Stimulated activated CD8-positive, alpha-beta memory T cell treated with anti-CD3 and anti-CD28 coated beads, Interleukin-2, amount 100 ng/mL, for 48 hours (primary cell): ENCODE measurements around the gene ZSWIM6.

Source experiments
- DNase-seq, 2 donors: peaks; one replicate each; pipeline ENCODE4 v3.0.0-alpha.2; 2020; ENCODE audit warnings: low read depth in 2 of 2

ZSWIM6 gene

DNA sequence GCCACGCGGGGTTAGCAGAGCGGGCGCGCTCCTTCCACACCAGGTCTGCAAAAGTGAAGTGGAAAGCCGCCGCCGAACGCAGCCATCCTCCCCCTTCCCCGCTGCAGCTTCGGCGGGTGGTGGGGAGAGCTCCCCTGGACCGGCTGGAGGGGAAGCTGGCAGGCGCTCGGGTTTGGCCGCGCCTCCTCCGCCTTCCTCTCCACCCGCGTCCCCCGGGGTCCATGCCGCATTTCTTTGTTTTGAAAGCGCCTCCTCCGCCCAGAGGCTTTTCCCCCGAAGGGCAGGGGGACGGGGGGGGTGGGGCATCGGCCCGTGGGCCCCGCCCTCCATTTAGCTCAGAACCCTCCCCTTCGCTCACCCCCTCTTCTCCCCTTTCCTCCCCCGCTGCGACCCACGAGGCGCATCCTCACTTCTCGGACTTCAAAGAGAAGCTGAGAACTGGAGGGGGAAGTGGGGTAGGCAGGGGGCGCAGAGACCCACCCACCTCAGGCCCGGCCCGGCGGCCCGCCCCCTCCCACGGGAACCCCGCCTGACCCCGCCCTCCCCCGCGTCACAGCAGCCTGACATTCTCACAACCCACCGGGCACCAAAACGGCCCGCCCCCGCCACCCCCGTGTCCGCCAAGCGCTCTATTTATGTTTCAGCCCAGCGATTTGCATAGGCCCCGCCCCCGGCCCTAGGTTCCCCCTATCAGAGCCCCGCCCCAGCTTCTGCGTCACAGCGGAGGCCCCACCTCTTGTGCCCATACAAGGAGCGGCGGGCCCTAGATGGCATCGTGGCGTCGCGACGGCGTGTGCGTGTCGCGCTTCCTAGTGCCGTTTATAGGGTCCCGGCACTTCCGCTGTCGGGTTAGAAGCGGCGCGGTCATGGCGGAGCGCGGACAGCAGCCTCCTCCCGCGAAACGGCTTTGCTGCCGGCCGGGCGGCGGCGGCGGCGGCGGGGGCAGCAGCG, at the start of gene ZSWIM6:
Gene ZSWIM6, plus strand, starts transcription at position 852 of the 951 bp plus-strand sequence. Its CDS starts 15 bp downstream, at position 867.
- peak; percentile 93 to 97 for DNase-seq

DNA sequence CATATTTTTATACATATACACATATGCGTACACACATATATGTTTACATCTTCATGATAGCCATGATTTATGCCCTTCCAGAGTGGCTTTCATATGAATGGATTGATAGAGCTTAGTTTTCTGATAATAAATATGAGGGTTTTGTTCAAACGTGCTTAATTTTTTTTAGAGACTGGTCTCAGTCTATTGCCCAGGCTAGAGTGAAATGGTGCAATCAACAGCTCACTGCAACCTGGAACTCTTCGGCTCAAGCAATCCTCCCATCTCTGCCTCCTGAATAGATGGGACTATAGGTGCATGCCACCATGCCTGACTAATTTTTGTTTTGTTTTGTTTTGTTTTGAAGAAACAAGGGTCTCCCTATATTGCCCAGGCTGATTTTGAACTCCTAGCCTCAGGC, 48.6 kb upstream of the ZSWIM6 start:
- DNase-seq = no peak

DNA sequence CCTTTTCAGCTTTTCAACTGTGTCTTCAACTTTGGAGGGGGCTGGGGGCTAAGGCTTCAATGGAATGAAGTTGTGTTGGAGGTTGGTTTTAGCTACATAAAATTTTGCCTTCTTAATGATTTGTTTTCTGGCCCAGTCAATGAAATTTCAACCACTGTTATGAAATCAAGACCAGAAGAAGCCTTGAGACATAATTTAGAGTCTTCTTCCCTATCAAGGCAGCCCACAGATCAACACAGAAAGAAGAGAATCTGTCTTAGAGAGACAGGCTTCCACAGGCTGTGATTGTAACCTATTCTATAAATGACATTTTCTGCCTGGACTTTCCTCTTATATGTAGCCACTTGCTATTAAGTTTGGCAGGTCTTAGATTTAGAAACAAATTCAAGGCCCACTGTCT, 46.5 kb upstream of the ZSWIM6 start:
- DNase-seq = no peak

DNA sequence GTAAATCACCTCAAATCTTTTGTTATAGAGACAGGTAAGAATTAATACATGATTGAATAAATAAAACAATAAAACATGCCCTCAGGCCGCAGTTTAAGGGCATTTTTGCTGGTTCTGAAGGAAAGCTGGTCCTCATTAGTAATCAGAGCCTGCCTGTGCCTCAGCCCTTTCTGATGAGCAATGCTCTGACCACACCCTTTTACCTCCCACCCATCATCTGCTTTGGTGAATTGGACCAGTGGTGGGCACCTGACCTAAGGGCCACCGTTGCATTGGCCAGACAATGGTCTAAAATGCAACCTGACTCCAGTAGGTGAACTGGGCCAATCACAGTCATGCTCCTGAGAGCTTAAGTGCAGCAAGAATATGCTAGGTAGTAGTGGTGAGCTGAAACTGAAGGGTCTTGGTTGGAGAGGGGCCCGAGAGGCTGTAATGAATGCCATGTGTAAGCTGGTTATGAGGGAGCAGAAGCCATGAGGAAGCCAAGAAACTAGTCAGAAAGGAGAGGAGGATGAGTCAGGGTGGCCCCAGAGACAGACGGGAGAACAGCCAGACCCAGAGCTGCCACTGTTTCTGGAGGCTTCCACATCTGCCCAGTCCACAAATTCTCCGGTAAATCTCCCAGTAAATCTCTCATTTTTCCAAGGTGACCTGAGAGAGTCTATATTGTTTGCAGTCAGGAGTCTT, 45.5 kb upstream of the ZSWIM6 start:
- no peak for DNase-seq

DNA sequence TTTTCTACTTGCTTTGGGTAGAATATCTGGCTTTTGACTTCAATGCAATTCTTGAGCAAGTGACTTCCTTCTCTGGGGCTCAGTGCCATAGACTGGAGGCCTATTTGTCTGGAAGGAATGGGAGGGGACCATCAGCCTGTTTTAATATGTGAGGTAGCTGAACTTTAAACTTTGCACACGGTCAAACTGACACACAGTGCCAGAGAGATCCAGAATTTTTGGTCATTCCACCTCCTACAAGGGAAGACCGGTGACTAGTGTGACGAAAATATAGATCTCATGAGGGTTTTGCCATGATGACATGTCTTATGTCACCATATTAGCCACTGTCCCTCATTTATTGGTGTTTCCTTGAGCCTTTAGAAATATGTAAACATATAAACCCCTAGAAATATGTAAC, 44.6 kb upstream of the ZSWIM6 start:
- no peak for DNase-seq

DNA sequence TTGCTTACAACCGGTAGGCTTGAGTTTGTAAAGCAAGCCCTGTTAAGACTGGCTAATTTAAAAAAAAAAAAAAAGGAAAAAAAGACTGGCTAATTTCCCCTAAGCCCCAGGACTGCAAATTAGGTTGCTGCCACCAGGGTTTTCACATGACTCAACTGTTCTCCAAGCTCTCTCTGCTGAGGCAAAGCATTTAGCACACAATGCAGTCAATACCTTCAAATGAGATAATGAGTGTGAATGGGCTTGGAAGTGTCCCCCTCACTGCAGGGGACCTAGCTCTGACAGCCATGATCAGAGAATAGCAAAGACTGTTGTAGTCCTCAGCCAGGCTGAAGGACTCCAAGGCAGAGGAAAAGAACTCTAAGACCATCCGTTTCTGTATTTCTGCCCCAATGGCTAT, 42.8 kb upstream of the ZSWIM6 start:
- DNase-seq = no peak

DNA sequence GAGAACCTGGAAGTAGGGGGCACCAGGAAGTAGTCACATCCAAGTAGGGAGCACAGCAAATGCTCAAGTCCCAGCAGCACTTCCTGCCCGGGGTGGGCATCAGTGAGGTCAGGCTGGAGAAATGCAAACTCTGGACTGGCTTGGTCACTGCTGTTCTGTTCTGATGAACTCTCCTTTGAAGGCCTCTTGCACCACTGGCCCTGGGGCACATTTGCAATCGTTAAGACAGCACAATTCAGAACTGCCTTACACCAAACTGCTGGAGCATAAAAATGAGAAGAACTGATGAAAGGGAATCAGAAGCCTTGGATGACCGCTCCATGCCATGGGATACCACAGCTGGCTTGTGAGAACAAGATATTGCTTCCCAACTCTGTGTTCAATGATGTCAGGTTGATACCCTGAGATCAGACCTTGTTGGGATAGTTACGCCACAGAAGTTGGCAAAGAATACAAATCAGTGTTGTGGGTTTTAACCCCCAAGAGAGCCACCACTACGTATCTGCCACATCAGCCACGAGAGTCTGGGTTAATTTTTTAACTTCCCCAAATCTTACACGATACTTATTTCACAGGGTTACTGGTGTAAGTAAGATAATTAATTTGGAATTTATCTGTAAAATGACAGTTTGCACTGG, 42.3 kb upstream of the ZSWIM6 start:
- DNase-seq = no peak

DNA sequence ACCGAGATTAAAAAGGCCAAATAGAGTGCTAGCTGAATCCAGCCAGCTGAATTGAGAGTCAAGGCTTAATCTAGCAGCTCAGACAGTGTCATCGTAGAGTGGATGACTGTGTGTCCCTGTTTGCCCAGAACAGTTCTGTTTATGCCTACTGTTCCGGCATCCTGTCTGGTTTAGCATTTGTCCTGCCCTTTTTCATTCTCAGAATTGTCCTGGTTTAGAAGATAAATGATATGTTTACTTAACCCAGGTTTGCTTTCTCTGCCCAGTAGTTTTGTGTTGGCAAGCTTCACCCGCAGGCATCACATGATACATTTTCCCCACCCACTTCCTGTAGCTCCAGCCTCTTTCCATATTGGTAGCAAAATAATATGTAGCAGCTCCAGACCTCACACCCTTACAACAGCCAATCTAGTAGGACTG, 41.3 kb upstream of the ZSWIM6 start:
- DNase-seq = no peak

DNA sequence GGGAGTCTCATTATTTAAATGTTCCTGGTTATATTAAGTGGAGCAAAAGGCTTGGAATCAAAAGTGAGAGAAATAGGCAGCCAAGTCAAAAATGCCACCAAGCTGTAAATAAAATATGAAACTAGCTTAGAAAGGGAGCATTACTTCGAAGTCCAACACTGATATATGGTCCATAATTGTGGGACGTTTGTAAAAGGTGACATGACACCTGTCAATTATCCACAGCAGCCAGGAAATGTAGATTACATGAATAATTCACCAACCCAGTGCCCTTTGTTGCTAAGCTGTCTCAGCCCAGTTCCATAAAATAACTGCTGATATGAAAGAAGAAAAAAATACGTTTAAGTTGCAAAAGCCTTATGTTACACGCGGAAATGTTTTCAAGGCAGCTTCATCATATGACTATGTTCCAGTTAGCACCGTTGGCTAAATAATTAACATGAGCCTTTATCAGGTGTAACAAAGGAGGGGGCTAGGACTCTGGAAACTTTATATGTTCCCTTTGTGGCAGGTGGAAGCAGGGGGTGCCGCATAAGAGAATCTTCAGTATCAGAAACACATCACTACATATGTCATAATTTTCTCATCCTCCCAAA, 39.9 kb upstream of the ZSWIM6 start:
- no peak for DNase-seq

DNA sequence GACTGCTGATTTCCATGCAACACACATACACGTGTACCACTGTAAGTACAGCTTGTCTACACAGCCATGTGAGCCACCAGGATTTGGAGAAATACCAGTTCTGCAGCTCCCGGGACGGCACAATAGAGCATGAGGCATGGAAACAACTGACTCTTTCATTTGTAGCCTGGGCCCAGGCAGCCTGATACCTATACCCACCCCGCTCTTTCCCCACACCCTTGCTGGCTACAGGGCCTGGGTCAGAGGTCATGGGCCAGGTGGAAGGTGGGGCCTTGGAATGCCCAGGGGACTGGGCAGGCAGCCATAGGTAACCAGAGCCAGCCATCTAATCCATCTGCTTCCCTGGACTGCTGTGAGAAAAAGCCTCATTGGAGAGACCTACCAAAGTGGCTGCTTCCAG, 39.0 kb upstream of the ZSWIM6 start:
- DNase-seq = no peak

DNA sequence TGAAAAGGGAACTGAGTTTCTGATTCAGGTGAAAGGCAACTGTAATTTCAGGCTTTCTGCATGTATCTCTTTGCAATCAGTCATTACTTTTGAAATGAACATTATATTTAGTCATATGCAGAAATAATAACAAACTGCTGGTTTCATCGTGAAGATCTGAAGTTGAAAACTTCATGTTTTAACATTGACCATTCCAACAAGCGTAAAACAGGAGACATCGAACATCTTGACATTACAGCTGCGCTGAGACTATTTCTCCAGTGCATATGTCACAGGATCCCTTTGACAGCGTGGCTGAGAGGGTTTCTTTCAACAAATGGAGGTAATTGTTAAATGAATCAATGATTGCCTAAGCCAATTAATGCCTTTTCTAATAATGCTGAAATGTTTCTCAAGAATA, 38.2 kb upstream of the ZSWIM6 start:
- DNase-seq = no peak

DNA sequence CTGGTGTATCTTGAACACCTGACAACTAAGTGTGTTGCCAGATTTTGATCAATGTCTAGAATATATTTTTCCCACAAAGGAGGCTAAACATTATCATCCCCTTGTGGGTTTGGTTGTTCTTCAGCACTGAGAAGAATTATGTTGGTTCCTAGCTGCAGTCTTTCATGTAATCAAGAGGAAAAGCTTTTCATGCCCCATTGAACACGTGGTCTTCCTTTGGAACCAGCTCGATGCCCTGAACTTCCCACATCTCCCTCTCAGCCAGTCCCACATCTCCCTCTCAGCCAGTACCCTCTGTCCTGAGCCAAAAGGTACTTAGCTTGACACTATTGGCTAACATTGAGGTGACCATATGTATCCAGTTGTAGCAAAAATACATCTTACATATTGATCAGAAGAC, 36.7 kb upstream of the ZSWIM6 start:
- no peak for DNase-seq

DNA sequence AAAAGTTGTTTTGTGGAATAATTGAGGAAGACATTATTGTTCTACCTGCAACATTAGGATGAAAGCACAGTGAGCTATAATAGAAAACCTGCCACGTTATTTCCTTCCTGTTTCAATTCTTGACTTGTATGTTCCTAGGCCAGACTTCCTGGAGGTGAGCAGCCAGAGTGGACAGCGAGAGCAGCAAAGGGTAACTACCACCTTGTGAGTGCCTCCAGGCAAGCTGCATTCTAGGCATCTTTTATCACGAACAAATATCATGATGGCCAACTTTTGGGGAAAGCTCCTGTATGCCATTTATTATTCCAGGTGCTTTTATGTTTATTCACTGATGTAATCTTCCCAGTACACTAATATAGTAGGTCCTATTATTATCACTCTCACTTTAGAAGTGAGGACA, 34.0 kb upstream of the ZSWIM6 start:
- no peak for DNase-seq

DNA sequence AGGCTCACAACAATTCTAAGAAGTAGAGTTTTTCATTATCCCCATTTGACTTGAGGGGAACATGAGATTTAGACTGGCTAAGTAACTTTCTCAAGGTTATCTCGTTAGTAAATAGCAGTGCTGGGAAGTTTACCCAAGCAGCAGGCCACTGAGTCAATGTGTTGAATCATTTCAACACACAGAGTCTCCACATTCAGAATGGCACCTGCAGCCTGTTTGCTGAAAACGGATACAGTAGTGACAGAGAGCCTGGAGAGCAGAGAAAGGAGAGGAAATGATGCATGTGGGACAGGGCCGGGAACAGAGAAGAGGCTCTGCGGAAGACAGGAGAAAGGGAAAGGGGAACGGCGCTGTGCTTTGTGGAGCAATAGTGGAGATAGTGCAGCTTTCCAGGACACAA, 33.5 kb upstream of the ZSWIM6 start:
- no peak for DNase-seq

DNA sequence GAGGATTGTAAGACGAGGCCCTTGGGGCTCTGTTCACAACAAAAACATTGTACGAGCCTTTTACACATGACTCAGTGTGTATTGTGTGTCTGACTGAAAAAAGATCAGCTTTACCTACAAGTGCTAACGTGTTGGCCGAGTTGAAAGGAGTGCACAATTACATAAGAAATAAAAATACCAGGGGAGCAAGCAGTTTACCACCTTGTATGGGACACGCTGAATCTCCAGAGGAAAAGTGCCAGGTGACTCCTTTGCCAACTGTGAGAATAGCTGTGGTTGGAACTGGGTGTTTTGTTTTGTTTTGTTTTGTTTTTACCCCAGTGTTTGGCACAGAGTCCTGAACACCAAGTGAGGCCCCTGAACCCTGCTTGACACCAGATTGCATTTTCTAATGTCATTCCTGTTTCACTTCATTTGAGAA, 32.8 kb upstream of the ZSWIM6 start:
- DNase-seq = no peak

DNA sequence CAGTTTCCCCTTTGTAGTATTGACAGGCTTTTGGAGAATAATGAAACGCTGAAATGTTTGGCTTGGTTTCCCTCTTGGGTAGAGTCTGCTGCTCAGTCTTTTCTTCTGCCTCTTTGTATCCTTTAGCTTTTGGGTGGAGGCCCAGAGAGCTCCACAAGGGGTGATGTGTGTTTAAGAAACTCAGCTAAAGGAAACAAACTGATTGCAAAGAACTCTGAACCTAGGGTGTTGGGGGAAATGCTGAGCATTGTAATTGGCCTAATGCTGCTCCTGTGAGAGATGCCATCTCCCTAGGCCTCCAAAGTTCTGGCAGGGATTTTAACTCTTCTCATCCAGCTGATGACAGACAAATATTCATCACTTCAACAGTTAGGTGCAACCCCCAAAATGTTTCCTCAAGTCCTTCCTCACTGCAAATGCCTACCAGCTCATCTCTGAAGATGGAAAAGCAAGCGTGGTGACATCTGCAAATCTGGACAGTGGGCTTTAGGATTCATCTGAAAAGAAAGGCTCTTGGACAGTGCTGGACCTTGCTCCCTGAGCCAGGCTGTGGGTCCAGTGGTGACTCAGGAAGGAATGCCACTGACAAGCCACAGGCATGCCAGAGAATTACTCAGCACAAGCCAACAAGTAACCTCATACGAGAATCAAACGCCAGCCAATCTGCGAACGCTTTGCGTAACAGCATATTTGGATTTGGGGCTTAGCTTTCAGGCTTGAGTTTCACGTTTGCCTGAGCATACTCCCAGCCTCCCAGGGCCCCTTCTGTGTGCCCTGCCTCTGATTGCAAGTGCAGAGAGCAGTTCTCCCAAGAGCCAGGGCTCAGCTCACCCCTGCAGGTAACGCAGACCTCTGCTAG, 30.5 kb upstream of the ZSWIM6 start:
- no peak for DNase-seq

DNA sequence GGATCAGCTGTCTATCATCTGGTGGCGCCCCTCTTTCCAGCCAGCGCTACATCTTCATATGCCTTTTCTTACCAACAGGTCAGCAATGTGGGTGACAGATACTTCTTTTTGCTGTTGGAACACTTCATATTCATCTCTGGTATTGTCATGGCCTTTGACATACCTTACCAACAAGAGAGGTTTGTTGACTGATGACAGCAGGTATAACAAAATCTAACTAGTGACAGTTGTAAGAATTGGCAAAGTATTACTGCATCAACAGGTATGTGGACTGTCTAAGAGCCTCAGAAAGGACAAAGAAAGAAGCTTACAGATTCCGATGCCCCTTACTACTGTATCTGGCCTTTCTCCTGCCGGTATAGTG, 29.9 kb upstream of the ZSWIM6 start:
- DNase-seq = no peak

DNA sequence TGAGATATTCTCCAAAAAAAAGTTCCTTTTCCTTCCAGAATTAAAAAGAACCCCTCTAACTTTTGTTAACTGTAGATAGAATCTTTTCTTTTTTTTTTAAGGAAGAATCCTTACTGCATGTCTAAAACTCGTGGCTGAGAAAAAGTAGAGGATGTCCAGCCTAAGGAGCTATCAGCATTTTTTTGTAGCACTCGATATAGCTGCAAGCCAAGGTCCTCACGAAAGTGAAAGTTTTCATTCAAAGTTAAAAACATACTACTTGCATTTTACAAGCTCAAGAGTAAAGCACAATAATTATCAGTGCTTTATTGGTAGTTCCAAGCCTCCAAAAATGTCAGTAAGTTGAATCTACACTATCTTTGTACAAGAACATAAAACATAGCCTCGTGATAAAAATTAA, 28.7 kb upstream of the ZSWIM6 start:
- DNase-seq = no peak

DNA sequence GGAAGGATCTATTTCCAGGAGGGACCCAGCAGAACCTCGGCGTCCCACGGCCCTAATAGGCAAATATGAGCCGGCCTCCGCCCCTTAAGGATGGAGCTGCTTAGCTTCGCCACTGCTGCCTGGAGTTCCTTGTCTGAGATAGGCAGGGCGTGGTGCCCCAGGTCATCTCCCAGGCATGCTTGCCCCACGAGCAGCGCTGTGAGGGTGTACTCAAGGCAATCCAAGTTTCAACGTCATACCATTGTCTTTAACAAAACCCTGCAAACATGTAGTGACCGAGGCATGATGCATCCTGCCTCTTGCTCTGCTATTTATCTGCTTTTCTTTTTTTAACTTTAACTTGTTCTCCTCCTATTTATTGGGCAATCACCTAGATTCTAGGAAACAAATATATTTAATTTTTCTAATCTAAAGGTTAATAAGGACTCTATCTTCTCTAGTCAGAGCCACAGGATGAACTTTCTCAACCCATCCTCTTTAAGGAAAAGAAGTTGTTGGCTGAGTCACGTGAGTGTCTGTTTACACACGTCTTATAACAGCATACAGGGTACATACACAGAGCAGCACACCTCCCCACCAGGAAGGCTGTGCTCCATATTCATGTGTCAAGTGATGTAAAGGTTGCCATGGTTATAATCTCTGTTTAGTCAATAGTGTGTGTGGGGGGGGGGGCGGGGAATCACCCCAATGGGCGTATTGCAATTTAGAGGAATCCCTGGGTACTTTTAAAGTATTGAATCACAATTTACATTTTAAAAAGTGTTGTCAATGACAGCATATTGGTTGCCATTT, 27.3 kb upstream of the ZSWIM6 start:
- DNase-seq = no peak

DNA sequence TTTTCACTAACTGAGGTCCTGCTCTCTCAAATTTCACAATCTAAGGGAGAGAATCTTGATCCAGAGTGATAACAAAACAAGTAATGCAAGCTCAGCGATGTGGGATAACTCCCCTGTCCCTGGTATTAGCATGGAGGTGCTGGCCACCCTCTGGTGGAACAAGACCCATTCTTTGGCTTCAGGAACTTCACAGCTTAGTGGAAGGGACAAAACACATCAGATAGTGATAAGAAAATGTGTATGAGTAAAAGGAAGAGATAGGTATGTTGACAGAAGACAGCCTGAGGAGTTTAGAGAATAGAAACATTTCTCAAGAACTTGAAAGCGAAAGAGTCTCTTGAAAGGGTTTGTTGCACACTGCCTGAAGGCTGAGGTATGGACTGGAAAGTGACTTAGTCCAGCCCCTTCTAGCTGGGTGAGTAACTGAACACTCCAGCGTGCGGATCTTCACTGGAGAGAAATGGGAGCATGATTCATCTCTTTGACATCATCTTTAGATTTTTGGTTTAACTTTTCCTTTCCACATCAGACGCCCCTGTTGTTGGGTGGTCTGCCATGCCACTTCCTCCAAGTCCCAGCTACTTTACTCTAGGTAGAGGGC, 25.4 kb upstream of the ZSWIM6 start:
- peak in 1 of 2 donors; percentile 21 for DNase-seq
